Esophagus squamous epithelium (tissue), 5 donors: Measurements from ENCODE around the gene ISYNA1. TPM values are rescaled to one million over a fixed set of nuclear protein-coding genes. Genes with fewer than 3 reads are reported as not detected.

Experiments
- DNase-seq: peaks from one replicate; lab custom pipeline; 2025; lab: John Stamatoyannopoulos, UW
- H3K27ac ChIP-seq, 4 donors: fragments of 200-600 bp; sonication (generic); one replicate each; pipeline ENCODE4 v1.5.1; 2016 to 2019; ENCODE audit warnings: mild to moderate bottlenecking in 1 of 4
- H3K27me3 ChIP-seq, 4 donors: fragments of 200-600 bp; sonication (generic); 1 replicate in 3 of 4; 2 replicates in 1 of 4; pipeline versions ENCODE4 v1.5.1 to v1.6.0; 2017 to 2021; ENCODE audit warnings: antibody characterized with exemption in 1 of 4
- H3K36me3 ChIP-seq, 3 donors: fragments of 200-600 bp; sonication (generic); one replicate each; pipeline ENCODE4 v1.5.1; 2016 to 2019
- H3K4me1 ChIP-seq, 3 donors: fragments of 200-600 bp; sonication (generic); one replicate each; pipeline ENCODE4 v1.5.1; 2017 to 2019
- H3K4me3 ChIP-seq, 4 donors: fragments of 200-600 bp; sonication (generic); 1 replicate in 3 of 4; 2 replicates in 1 of 4; pipeline ENCODE4 v1.5.1; 2016 to 2019; ENCODE audit warnings: mild to moderate bottlenecking in 2 of 4, moderate library complexity in 1 of 4
- H3K9me3 ChIP-seq, 3 donors: fragments of 200-600 bp; sonication (generic); one replicate each; pipeline ENCODE4 v1.5.1; 2016 to 2019
- CTCF ChIP-seq, 6 experiments: fragments of 450-650 bp in 4 of 6; fragments of 200-600 bp in 2 of 6; sonication (generic) in 2 of 6; IDR thresholded peaks; one replicate each; pipeline ENCODE4 v1.5.1; 2016 to 2019; ENCODE audit warnings: antibody characterized with exemption in 6 of 6, mild to moderate bottlenecking in 4 of 6, moderate library complexity in 4 of 6
- POLR2A ChIP-seq, 4 donors: fragments of 450-650 bp; IDR thresholded peaks; one replicate each; pipeline ENCODE4 v1.6.1; 2017; ENCODE audit warnings: antibody characterized with exemption in 4 of 4, mild to moderate bottlenecking in 4 of 4, moderate library complexity in 3 of 4
- WGBS, 2 donors: methylation state at CpG; one replicate each; pipeline ENCODE4 v1.1.5; 2018; 5-methylcytosine and 5-hydroxymethylcytosine counted together
- intact Hi-C: fragments of 100-400 bp; cut with DNase I; formaldehyde crosslinking; loops from one replicate; pipeline ENCODE4 v1.15.0; 2022
- total RNA-seq, 4 donors: library from RNA; depleted of rRNA; stranded (reverse); fragments of >200 nt; gene quantifications; one replicate each; pipeline ENCODE4 v1.1.0, GENCODE V29; 2016
- donor health status: DM: yes; HTN: yes; CAD: no.

Gene ISYNA1
- total RNA-seq, result 10 to 100 TPM in 3 of 4 donors, 1 to 10 TPM in 1; 8.1 to 24.4 (median 14.4) TPM

GRCh38 chr19:18437491-18438330 lies at the start of gene ISYNA1:
TSS of gene ISYNA1 (minus strand) at chr19:18438133. CDS start at chr19:18437979, 154 bp downstream.
- Histone ChIP-seq H3K4me1 (peaks cover 31 to 72% (median 43%) of the 10 kb centered on the region in 3 donors), H3K27ac (peak within 1 kb of the TSS; percentile 65 to 84 (median 78)), H3K9me3 (no peaks in the 10 kb centered on the region), H3K36me3 (peaks cover 0 to 10% (median 0%) of the 10 kb centered on the region in 3 donors), H3K4me3 (peak within 1 kb of the TSS; percentile 39 to 71 (median 58)), H3K27me3 (peaks cover 0 to 22% (median 0%) of the 10 kb centered on the region in 4 donors)
- intact Hi-C loops, result no loop called here
- no CpG with 5 or more reads among the region's 99 CpGs for WGBS, 2 donors
- no peak for TF ChIP-seq CTCF (IDR thresholded peaks at IDR 0.05)
- TF ChIP-seq POLR2A (IDR thresholded peaks at IDR 0.05), result no peak
- no peak for DNase-seq

- H3K4me1 ChIP-seq, result peaks cover 11 to 74% (median 43%) of the 10 kb centered on the region in 3 donors
- DNase-seq, result no peak
- no peaks in the 10 kb centered on the region for H3K36me3 ChIP-seq
- TF ChIP-seq CTCF (IDR thresholded peaks at IDR 0.05) (no peak), POLR2A (IDR thresholded peaks at IDR 0.05) (no peak)
- peak overlapping the region in 1 of 4 donors; percentile 30 for H3K4me3 ChIP-seq
- peak overlapping the region in 2 of 4 donors; percentile 61 to 83 for H3K27ac ChIP-seq
- intact Hi-C loops, result no loop called here
- H3K9me3 ChIP-seq, result no peaks in the 10 kb centered on the region
- 78 to 80% methylated on average over 3 to 8 of the region's 8 CpGs for whole genome bisulfite sequencing, 2 donors
- no peaks in the 10 kb centered on the region for H3K27me3 ChIP-seq
These were observed 48.8 kb upstream of the ISYNA1 start for GRCh38 chr19:18486746-18487145.

- DNase-seq, result no peak
- no peaks in the 10 kb centered on the region for H3K36me3 ChIP-seq
- peak overlapping the region in 2 of 4 donors; percentile 36 to 61 for H3K27ac ChIP-seq
- H3K4me3 ChIP-seq, result no peak overlapping the region
- H3K27me3 ChIP-seq, result no peaks in the 10 kb centered on the region
- H3K4me1 ChIP-seq, result peaks cover 16 to 89% (median 55%) of the 10 kb centered on the region in 3 donors
- whole genome bisulfite sequencing, 2 donors, result 100% methylated on average over 2 to 4 of the region's 5 CpGs
- no peaks in the 10 kb centered on the region for H3K9me3 ChIP-seq
- intact Hi-C loops, result no loop called here
- TF ChIP-seq POLR2A (IDR thresholded peaks at IDR 0.05) (no peak), CTCF (IDR thresholded peaks at IDR 0.05) (no peak)
These were observed 47.1 kb upstream of the ISYNA1 start for GRCh38 chr19:18484992-18485391.

- Histone ChIP-seq H3K27ac (peak overlapping the region in 1 of 4 donors; percentile 19), H3K4me1 (peaks cover 33 to 90% (median 69%) of the 10 kb centered on the region in 3 donors), H3K36me3 (no peaks in the 10 kb centered on the region), H3K9me3 (no peaks in the 10 kb centered on the region), H3K27me3 (no peaks in the 10 kb centered on the region), H3K4me3 (no peak overlapping the region)
- intact Hi-C loops, result no loop called here
- TF ChIP-seq POLR2A (IDR thresholded peaks at IDR 0.05), result no peak
- TF ChIP-seq CTCF (IDR thresholded peaks at IDR 0.05), result no peak
- no peak for DNase-seq
- 59 to 78% methylated on average over 5 to 9 of the region's 12 CpGs for WGBS, 2 donors
These were observed 45.4 kb upstream of the ISYNA1 start for GRCh38 chr19:18483119-18483890.
